ACHN (cell line): ENCODE data around the gene TSC22D4.
A peak's percentile ranks its signal among the peaks of the same experiment; 100 is the strongest.

Experiments used
- DNase-seq: peaks from one replicate; pipeline ENCODE4 v3.0.0-alpha.2; 2015
- in situ Hi-C: cut with HindIII; loops from 2 replicates; pipeline ENCODE4 v1.10.0; 2017; ENCODE audit warnings: low sequenced_read_pairs, low pct_ligation_motif_present, low pct_unique_long_range_greater_than_20kb

TSC22D4 gene

DNA sequence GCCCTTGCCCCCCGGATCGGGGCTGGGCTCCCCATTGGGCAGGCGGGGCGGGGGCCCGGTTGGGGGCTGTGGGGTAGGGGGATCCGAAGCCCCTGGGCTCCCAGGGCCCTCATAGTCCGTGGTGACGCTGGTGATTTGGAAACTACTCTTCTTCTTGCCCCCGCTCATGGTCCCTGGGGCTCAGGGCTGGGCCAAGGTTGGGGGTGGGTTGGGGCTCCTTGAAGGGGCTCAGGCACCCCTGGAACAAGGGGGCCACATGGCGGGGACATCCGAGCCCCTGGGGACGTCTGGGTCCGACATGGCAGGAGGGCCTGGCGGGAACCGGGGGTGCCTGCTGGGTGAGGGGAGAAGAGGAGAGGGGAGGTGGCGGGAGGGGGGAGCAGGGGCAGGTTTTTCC, 1.1 kb downstream of the TSC22D4 start:
- DNase-seq = no peak
- in situ Hi-C loops = no loop called here

DNA sequence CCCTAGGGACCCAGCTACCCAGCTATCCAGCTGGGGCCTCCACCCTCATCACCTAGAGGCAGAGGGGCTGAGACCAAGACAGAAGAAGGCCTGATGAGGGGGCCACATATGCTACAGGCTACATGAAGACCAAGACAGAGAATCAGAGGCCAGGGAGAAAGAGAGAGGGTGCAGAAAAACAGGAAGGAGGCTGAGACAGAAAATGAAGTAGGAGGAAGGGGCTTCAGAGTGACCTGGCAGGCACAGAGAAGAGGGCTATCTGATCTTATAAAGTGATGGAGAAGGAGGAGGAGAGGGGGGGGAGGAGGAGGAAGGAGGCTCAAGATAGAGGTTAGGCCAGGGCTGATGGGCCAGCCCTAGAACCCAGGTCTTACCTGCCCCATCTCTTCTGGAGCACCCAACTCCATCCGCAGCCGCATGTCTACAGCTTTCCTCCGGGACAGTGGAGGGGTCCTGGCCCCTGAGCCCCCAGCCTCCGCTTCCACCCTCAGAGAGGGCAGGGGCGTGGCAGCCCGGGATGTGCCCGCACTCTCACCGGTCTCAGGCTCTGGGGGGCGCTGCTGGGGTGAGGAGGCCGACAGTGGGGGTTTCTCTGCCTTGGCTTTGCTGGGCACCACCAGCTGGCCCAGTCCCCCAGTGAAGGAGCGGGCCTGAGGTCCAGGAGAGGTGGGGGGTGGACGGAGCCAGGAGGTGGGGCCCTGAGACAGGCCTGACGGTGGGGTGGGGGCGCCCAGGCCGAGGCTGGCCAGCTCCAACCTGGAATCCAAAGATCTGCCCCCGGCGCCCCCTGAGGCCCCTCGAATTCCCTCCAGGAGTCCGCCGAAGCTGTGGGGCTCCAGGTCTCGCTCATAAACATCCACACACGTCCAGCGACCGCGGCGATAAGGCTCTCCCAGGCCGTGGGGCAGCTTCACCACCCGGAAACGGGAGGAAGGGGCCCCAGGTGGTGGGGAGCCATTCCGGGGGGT, 1.8 kb downstream of the TSC22D4 start:
- in situ Hi-C loops = no loop called here
- no peak for DNase-seq

DNA sequence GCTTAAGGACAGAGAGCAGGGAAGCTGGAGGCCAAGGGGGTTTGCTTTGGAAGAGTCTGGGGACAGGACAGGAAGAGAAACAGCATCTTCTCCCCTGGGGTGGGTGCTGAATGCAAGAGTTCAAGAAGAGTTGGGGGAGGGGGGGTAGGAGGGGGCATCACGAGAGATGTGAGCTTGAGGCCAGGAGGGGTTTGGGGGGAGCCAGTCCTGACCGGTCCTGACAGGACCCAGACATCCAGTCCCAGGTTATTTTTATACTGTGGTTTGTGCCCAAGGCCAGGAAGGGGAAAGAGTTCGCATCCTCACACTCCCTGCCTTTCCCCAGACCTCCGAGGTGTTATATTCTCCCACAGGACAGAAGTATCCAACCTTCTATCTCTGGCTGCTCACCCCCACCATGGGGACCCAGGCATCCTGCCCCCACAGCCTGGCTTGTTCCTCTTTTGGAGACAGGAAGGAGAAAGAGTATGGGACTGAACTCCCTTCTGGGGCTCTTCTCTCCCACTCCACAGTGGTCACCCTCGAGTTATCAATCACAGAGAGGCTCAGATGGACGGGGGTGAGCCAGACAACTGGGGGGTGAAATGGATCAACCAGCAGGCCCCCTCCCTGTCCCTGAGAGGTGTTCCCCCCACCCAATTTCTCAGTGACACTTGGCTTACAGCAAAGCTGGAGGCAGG, 2.8 kb downstream of the TSC22D4 start:
- in situ Hi-C loops = no loop called here
- no peak for DNase-seq

DNA sequence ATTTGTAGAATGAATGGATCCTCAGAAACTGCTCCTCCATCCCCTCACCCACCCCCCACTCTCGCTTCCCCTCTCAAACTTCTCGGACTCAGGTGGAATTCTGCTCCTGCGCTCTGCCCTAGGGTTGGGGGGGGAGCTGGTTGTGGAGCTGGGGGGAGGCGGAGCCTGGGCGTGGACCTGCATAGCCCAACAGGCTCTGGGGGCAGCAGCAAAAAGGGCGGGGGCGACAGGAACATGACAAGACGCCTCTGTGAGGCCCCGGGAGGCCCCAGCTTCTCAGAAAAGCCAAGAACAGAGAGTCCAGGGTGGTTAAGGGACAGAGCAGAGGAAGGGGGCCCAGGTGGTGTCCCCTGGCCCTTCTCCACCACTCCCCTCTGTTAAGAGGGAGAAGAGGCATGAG, 3.5 kb downstream of the TSC22D4 start:
- in situ Hi-C loops = no loop called here
- DNase-seq = no peak

DNA sequence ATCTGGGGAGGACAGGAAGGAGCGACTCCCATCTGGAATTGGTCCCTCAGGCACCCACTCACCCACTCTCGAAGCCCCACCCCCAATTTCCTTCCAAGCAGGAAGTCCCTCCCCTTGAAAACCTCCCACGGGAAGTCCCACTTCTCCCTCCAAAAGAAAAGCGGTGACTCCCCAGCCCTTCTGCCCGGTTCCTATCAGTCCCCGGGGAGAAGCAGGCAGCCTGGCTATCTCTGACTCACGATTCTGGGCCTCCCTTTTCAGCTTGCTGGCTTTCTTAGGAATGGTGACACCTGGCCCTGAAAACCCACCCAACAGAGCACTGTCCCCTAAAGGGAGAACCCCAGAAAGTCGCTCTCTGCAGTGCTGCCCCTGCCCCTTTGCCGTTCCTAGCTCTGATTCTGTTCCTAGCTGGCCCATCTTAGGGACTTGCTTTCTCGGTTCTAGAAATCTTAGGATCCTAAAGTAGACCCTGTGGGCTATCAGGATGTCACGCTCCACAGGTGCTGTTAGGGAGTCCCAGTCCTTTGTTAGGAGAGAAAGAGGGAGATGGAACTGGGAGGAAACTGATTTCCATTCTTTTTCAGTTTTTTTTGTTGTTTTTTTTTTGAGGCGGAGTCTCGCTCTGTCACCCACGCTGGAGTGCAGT, 6.0 kb downstream of the TSC22D4 start:
- in situ Hi-C loops = no loop called here
- peak; percentile 19 for DNase-seq

DNA sequence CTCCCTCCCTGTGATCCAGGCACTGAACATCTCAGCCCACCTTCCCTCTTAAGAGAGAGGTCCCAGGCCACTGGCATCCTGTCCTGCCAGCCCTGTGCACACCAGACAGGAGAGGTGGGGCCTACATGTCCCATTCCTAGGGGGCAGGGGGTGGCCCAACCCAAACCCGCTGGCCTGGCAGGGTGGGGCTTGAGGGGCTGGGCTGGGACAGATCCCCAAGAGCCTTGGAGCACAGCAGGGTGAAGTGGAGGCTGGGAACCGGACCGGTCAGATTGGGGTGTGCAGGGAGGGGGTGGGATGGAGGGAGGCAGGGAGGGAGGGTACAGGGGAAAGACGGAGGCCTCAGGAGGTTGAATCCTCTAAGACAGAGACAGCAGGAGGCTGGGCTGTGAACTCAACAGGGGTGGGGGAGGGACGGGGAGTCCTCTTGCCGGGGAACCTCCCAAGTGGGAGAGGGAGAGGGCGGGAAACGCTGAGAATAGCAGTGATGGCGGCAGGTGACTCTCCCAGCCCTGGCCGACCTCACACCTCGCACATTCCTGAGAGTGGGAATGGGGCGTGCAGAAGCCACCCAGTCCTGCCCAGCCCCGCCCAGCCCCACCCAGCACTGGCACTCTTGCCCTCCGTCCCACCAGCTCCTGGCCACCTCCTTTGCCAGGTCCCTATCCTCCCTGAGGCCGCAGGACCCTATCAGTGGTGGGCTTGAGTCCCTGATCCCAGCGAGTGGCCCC, 6.7 kb downstream of the TSC22D4 start:
- no peak for DNase-seq
- in situ Hi-C loops = no loop called here

DNA sequence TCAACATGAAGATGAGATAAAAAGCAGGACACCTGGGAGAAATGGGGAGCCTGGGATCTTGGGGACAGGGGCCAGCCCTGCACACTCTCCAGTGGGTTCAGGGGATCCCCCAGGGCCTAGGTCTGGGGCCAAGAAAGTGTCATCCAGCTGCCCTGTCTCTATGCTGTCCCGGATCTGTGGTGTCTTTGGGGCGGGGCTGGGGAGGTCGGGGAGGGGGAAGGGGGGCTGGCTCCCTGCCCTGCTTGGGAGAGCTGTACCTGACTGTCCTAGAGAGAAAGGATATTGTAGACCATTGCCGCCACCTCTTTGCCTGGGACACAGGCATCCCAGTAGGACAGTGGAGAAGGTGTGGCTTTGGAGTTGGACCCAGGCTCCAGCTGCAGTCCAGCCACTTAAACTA, 8.0 kb downstream of the TSC22D4 start:
- in situ Hi-C loops = no loop called here
- DNase-seq = no peak

DNA sequence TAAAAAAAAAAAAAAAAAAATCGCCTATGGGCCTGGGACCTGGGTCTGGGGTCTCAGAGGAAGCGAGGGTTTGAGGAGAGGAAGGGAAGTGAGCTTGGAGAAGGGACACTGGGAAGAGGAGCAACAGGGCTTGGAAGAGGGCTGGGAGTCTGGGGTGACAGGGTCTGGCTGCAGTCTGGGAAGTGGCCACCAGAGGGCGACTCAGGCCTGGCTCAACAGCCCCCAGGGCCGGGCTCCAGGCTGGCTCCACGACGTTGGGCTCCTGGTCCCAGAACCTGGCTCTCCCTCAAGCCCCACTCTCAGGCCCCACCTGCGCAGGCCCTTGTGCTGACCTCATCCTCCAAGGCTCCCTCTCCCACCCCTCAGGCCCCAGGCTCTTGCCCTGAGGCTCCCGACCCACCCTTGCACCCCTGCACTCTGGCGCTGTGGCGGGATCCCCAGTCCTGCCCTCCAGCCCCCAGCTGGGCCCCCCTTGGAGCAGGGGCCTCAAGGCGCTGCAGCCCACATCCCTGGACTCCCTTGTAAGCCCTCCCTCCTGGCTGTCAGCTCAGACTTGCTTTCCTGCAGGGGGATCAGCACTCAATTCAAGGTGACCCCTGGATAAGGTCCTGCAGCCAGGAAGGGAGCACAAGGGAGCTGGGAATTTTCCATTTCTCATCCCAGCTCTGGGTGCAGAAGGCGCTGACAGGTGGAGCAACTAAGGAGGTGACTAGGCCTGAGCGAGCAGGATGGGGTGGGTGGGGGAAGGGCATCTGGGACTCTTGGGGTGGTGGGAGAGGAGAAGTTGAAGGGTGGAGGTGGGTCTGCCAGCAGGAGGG, 9.6 kb downstream of the TSC22D4 start:
- peak; percentile 78 for DNase-seq
- in situ Hi-C loops = no loop called here

DNA sequence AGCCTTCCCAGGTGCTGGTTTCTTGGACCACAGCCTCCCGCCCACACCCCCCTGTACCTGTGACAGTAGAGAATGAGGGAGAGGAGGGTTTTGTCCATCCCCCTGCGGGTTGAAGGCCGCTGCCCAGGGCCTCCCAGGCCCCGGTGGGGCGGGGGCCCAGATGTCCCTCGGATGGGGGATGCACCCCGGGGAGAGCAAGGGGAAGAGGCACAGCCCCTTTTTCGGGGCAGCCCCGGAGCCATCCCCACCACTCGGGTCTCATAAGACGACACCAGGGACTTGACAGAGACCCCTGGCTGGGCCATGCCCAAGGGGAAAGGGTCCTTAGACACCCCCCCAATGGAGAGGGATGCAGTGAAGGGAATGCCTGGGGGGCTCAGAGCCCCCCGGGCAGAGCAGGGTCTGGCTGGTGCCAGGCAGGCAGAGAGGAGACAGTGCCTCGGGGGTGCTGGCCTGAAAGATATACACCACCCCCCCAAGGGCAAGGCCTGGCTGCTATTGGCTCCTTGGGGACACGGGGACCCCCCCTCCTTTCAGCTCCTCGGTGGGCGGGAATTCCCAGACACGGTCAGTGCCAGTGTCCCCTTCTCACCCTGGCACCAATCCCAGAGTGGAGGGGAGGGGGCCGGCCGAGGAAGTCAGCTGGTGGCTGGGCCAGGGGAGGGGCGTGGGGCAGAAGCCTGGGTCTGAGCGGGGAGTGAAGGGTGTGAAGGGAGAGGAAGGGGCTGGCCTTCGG, 11.2 kb downstream of the TSC22D4 start:
- no peak for DNase-seq
- in situ Hi-C loops = no loop called here

DNA sequence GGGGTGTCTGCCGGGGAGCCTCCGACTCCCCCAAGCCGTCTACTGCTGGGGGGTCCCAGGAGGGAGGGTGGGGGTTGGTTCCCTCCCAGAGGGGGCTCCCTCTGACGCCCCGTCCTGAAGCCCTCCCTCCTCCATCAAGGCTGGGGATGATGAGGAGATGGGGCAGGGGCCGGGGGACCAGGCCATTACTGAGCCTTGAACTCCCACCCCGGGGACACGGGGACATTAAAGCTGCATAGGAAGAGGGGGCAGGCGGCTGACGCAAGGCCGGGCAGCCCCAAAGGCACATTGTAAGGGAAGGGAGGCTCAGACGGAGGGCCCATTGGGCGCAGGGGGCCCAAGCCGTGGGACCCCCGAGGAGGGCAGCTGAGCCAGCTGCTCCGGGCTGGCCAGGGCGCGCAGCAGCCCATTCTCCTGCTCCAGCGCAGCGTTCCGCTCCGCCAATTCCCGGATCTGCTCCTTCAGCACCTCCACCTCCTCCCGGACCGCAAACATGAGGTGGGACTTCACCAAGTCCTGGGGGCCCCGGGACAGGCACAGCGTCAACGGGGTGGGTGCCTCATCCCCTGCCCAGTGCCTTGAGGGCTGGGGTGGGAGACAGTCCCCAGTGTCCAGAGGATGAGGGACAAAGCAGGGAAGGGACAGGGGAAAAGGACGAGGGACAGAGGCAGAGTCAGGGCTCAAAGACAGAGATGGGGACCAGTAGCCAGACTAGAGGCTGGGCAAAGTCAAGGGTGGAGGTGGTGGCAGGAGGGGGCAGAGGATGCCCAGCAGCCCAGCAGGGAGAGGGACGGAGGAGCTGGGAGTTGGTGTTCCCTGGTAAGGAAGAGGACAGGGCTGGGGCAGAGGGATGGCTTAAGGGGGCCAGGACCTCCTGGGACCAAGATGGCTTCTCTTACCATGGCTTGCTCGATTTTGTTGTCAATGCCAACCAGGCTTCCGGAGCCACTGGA, 12.1 kb downstream of the TSC22D4 start:
- in situ Hi-C loops = no loop called here
- DNase-seq = no peak

DNA sequence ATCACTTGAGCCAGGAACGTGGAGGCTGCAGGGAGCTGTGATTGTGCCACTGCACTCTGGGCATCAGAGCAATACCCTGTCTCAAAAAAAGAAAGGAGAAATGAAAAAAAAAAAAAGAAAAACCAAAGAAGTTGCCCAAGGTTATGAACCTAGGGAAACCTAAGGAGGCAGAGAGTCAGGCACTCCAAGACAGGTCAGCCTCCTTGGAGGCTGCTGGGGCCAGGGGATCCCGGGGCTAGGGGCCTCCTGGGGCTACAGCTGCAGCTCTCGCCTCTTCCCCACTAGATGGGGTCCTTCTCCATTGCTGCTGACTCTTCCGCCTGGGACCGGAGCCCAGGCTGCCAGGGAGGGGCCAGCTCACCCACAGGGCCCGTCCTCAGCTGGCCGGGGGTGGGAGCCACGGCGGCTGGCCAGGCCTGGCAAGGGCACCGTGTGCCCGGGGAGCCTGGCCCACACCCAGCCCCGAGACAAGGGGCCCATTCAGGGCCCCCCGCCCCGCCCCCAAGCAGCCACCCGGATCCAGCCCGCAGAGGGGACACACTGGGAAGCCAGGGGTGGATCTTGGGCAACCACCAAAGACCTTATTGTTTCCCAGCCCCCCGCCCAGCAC, 13.2 kb downstream of the TSC22D4 start:
- in situ Hi-C loops = no loop called here
- DNase-seq = peak; percentile 88

DNA sequence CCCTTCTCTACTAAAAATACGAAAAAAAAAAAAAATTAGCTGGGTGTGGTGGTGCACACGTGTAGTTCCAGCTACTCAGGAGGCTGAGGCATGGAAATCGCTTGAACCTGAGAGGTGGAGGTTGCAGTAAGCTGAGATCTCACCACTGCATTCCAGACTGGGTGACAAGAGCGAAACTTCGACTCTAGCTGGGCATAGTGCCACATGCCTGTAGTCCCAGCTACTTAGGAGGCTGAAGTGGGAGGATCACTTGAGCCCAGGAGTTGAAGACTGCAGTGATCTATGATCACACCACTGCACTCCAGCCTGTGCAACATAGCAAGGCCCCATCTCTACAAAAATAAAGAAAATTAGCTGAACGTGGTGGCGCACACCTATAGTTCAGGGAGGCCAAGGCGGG, 13.7 kb downstream of the TSC22D4 start:
- no peak for DNase-seq
- in situ Hi-C loops = no loop called here

DNA sequence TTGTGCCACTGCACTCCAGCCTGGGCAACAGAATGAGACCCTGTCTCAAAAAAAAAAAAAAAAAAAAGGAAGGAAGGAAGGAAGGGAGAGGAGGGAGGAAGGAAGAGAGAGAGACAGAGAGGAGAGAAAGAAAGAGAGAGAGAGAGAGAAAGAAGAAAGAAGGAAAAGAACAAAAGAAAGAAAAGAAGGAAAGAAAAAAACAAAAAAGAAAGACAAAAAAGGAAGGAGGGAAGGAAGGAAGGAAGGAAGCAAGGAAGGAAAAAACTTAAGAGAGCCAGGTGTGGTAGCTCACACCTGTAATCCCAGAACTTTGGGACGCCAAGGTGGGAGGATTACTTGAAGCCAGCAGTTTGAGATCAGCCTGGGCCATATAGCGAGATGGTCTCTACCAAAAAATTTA, 14.2 kb downstream of the TSC22D4 start:
- DNase-seq = no peak
- in situ Hi-C loops = no loop called here

DNA sequence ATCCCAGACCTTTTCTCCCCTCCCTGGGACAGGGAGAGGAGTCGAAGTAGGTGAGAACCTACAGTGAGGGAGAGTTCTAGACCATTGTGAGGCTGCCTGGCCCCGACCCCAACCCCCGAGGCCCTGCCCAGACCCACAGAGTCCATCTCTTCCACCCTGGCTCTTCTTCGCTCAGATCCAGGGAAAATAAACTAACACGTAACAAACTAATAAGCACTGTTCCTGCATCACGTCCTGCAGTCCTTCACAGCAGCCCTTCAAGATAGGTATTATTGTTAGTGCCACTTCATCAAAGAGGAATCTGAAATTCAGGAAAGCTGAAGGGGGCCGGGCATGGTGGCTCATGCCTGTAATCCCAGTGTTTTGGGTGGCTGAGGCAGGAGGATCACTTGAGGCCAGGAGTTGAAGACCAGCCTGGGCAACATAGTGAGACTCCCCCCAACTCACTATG, 14.8 kb downstream of the TSC22D4 start, which contains the start of gene SPACDR:
SPACDR (minus strand) TSS at position 51 of the 451 bp plus-strand sequence. CDS start 235 bp downstream, outside the sequence.
- DNase-seq = no peak
- in situ Hi-C loops = no loop called here

DNA sequence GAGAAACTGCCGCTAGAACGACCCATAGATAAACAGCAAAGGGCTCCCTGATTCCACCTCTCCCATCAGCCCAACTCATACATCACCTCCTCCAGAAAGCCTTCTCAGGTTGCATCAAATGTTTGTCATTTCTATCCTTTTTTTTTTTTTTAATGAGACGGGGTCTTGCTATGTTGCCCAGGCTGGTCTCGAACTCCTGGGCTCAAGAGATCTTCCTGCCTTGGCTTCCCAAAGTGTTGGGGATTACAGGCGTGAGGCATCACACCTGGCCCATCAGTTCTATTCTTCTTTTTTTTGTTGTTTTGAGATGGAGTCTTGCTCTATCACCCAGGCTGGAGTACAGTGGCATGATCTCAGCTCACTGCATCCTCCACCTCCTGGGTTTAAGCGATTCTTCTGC, 22.0 kb downstream of the TSC22D4 start:
- DNase-seq = no peak
- in situ Hi-C loops = no loop called here

DNA sequence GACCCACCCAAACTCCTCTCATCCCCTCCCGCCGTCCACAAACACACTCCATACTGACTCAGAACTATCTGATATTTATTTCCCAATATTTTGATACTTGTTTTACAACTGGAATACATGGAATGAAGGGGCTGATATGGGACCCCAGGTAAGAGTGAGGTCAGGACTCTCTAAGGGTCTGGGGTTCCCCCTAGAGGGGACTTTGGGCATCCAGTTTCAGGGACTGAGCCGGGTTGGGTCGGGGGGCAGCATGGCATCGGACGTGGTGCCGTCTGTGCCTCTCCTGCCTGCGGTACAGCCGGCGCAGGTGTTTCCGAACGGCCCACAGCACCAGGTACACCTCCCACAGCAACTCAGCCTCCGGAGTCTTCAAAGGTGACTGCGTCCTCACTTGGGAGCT, 22.5 kb downstream of the TSC22D4 start:
- DNase-seq = no peak
- in situ Hi-C loops = no loop called here
